ENCODE measurements around the gene MEIOB.

- no peak for TF ChIP-seq ZBTB43 (CRISPR knock-in tag; IDR thresholded peaks at IDR 0.05)
- TF ChIP-seq FOXK1 (CRISPR knock-in tag; IDR thresholded peaks at IDR 0.05) = peak; percentile 62
- TF ChIP-seq ATF3 (CRISPR knock-in tag; conservative IDR thresholded peaks at IDR 0.05) = no peak
- TF ChIP-seq CTCF (IDR thresholded peaks at IDR 0.05) = no peak
- no peak for TF ChIP-seq CREB1 (CRISPR knock-in tag; IDR thresholded peaks at IDR 0.05)
- TF ChIP-seq JUN (CRISPR knock-in tag; IDR thresholded peaks at IDR 0.05) = no peak
- no peak for TF ChIP-seq HMGXB4 (CRISPR knock-in tag; IDR thresholded peaks at IDR 0.05)
- no peak for TF ChIP-seq USF2 (CRISPR knock-in tag; IDR thresholded peaks at IDR 0.05)
- peak; percentile 92; the same call in 1 of the 2 replicates for TF ChIP-seq MAX (CRISPR knock-in tag; IDR thresholded peaks at IDR 0.05)
- peak; percentile 80 for TF ChIP-seq FOXP4 (CRISPR knock-in tag; IDR thresholded peaks at IDR 0.05)
- TF ChIP-seq SMAD3 (CRISPR knock-in tag; IDR thresholded peaks at IDR 0.05; ENCODE audit: borderline replicate concordance) = 0 out of 2 replicates have a peak, but pooled peaks have one; percentile 58
These were observed at the start of gene MEIOB for GRCh38 chr16:1871974-1872635.
